Islet of Langerhans (tissue), 1 donor: ENCODE results near the gene ZNF213.
"Not testable (repeated sequence)": the region's sequence is repeated elsewhere in the genome, so short reads cannot be mapped to it uniquely, and the experiment has no call there.

ENCODE experiments used
- FAIRE-seq: peaks from one replicate; lab custom pipeline; 2011; peaks lifted over from hg19 to GRCh38; lab: Jason Lieb, UNC

The ZNF213 gene

GRCh38 chr16:3170440-3171180 lies 35.8 kb downstream of the ZNF213 start:
- FAIRE-seq = no peak

GRCh38 chr16:3171181-3171854 lies 36.5 kb downstream of the ZNF213 start:
- FAIRE-seq = no peak

- FAIRE-seq = no peak
Measured at GRCh38 chr16:3171855-3172593, 37.2 kb downstream of the ZNF213 start.

GRCh38 chr16:3173892-3174617 lies 39.2 kb downstream of the ZNF213 start:
- FAIRE-seq = no peak

GRCh38 chr16:3174618-3175148 lies 39.9 kb downstream of the ZNF213 start:
- no peak for FAIRE-seq

GRCh38 chr16:3175157-3176093 lies 40.6 kb downstream of the ZNF213 start:
- no peak for FAIRE-seq

- FAIRE-seq = no peak
Measured at GRCh38 chr16:3179651-3180050, 44.8 kb downstream of the ZNF213 start.

- FAIRE-seq = no peak
Measured at GRCh38 chr16:3180445-3180878, 45.6 kb downstream of the ZNF213 start.

GRCh38 chr16:3182293-3182607 lies 47.4 kb downstream of the ZNF213 start:
- not testable (repeated sequence) for FAIRE-seq

GRCh38 chr16:3182608-3183444 lies 48.0 kb downstream of the ZNF213 start:
- FAIRE-seq = no peak

GRCh38 chr16:3183445-3184139 lies 48.8 kb downstream of the ZNF213 start:
- FAIRE-seq = no peak

- no peak for FAIRE-seq
Measured at GRCh38 chr16:3186946-3187690, 52.3 kb downstream of the ZNF213 start.

- no peak for FAIRE-seq
Measured at GRCh38 chr16:3187798-3188674, 53.2 kb downstream of the ZNF213 start, which contains the start of gene OR1F1. Gene OR1F1, plus strand, starts transcription at chr16:3188204.

GRCh38 chr16:3188675-3188924 lies 53.8 kb downstream of the ZNF213 start:
- no peak for FAIRE-seq

- no peak for FAIRE-seq
Measured at GRCh38 chr16:3188925-3189825, 54.3 kb downstream of the ZNF213 start.

GRCh38 chr16:3189869-3190268 lies 55.0 kb downstream of the ZNF213 start:
- FAIRE-seq = no peak

- no peak for FAIRE-seq
Measured at GRCh38 chr16:3190949-3191353, 56.1 kb downstream of the ZNF213 start.
